Mucosa of stomach (tissue), 1 donor: ENCODE results near the gene SLC49A3.

ENCODE experiments used
- H3K27me3 ChIP-seq: one replicate; pipeline ENCODE4 v1.7.0; 2013; ENCODE audit warnings: mild to moderate bottlenecking, low read length; ENCODE audit not compliant: control insufficient read depth, insufficient read depth
- H3K36me3 ChIP-seq: one replicate; pipeline ENCODE4 v1.7.0; 2013; ENCODE audit warnings: low read length; ENCODE audit not compliant: control insufficient read depth, insufficient read depth
- H3K4me1 ChIP-seq: one replicate; pipeline ENCODE4 v1.7.0; 2013; ENCODE audit warnings: mild to moderate bottlenecking, low read length; ENCODE audit not compliant: control insufficient read depth, insufficient read depth
- H3K4me3 ChIP-seq: one replicate; pipeline ENCODE4 v1.7.0; 2013; ENCODE audit warnings: low read length
- H3K9ac ChIP-seq: one replicate; pipeline ENCODE4 v1.7.0; 2013; ENCODE audit warnings: mild to moderate bottlenecking, low read length, moderate library complexity
- H3K9me3 ChIP-seq: one replicate; pipeline ENCODE4 v1.7.0; 2013; ENCODE audit warnings: mild to moderate bottlenecking, low read length, moderate library complexity; ENCODE audit not compliant: control insufficient read depth
- donor health status: Pancreatic carcinoma.

Gene SLC49A3

DNA sequence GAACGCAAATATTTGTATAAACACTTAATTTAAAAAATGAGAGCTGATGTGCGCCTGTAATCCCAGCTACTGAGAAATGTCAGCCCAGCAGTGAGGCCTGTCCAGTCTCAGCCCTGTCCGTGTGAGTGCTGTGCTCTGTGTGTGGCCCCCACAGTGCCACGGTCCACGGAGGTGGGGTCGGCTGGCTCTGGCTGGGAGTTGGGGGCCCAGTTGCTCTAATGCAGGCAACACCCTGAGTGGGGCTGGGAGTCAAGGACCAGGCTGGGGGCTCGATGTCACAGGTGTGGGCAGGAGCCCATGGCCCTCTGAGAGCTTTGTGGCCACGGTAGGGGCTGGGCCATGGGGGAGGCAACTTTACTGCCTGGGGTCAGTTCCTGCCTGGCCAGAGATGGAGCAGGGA, 29.5 kb upstream of the SLC49A3 start:
- H3K27me3 ChIP-seq = no peaks in the 10 kb centered on the region
- H3K36me3 ChIP-seq = no peaks in the 10 kb centered on the region
- no peak overlapping the region for H3K9ac ChIP-seq
- peaks cover 14% of the 10 kb centered on the region for H3K4me1 ChIP-seq
- no peaks in the 10 kb centered on the region for H3K9me3 ChIP-seq
- no peak overlapping the region for H3K4me3 ChIP-seq

DNA sequence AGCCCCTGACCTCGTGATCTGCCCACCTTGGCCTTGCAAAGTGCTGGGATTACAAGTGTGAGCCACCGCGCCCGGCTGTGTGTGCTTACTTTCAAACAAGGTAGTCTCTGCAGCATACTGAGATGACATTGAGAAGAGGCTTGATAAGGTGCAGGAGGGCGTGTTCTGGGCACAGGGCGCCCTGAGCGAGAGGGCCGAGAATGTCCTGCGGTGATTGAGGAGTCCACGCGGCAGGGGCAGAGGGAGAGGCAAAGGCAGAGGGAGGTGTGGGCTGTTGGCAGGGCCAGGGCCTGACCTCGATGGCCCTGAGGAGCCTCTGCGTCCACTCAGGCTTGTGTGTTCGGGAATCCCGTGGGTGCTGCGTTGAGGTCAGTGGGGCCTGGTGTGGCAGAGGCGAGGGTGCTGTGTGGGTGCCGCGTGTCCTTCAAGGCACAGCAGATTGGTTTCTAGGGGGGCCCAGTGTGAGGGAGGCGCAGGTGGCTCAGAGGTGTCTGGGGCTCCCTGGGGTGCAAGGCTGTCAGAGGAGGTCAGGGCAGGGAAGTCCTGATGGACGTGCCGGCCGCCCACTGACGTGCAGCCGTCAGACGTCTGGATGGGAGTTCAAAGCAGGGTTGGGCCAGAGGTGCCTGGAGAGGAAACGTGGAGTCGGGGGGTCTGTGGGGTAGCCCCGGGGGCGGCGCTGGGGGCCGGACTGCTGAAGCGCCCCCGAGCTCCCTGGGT, 28.8 kb upstream of the SLC49A3 start:
- Histone ChIP-seq H3K36me3 (no peaks in the 10 kb centered on the region), H3K9me3 (no peaks in the 10 kb centered on the region), H3K9ac (no peak overlapping the region), H3K27me3 (no peaks in the 10 kb centered on the region), H3K4me1 (peaks cover 14% of the 10 kb centered on the region), H3K4me3 (no peak overlapping the region)

- no peak overlapping the region for H3K9ac ChIP-seq
- H3K4me1 ChIP-seq = peaks cover 4% of the 10 kb centered on the region
- no peaks in the 10 kb centered on the region for H3K36me3 ChIP-seq
- H3K9me3 ChIP-seq = no peaks in the 10 kb centered on the region
- no peaks in the 10 kb centered on the region for H3K27me3 ChIP-seq
- no peak overlapping the region for H3K4me3 ChIP-seq
These were observed 25.1 kb upstream of the SLC49A3 start for GRCh38 chr4:714087-714486.

GRCh38 chr4:712916-713632, 24.1 kb upstream of the SLC49A3 start:
- no peak overlapping the region for H3K9ac ChIP-seq

GRCh38 chr4:712093-712492, 23.1 kb upstream of the SLC49A3 start:
- no peak overlapping the region for H3K4me3 ChIP-seq
- no peaks in the 10 kb centered on the region for H3K36me3 ChIP-seq
- no peak overlapping the region for H3K9ac ChIP-seq
- no peaks in the 10 kb centered on the region for H3K9me3 ChIP-seq
- H3K27me3 ChIP-seq = no peaks in the 10 kb centered on the region
- peaks cover 13% of the 10 kb centered on the region for H3K4me1 ChIP-seq

More at GRCh38 chr4:712916-713632, 24.1 kb upstream of the SLC49A3 start:
- Histone ChIP-seq H3K36me3 (no peaks in the 10 kb centered on the region), H3K27me3 (no peaks in the 10 kb centered on the region), H3K9me3 (no peaks in the 10 kb centered on the region), H3K4me3 (no peak overlapping the region), H3K4me1 (peaks cover 10% of the 10 kb centered on the region)

- Histone ChIP-seq H3K27me3 (no peaks in the 10 kb centered on the region), H3K36me3 (no peaks in the 10 kb centered on the region), H3K4me3 (no peak overlapping the region), H3K4me1 (peaks cover 18% of the 10 kb centered on the region), H3K9me3 (no peaks in the 10 kb centered on the region), H3K9ac (no peak overlapping the region)
These were observed 22.0 kb upstream of the SLC49A3 start for GRCh38 chr4:710916-711315.

GRCh38 chr4:710116-710515, 21.2 kb upstream of the SLC49A3 start:
- Histone ChIP-seq H3K4me3 (no peak overlapping the region), H3K27me3 (no peaks in the 10 kb centered on the region), H3K36me3 (no peaks in the 10 kb centered on the region), H3K9ac (no peak overlapping the region), H3K9me3 (no peaks in the 10 kb centered on the region), H3K4me1 (peaks cover 20% of the 10 kb centered on the region)

DNA sequence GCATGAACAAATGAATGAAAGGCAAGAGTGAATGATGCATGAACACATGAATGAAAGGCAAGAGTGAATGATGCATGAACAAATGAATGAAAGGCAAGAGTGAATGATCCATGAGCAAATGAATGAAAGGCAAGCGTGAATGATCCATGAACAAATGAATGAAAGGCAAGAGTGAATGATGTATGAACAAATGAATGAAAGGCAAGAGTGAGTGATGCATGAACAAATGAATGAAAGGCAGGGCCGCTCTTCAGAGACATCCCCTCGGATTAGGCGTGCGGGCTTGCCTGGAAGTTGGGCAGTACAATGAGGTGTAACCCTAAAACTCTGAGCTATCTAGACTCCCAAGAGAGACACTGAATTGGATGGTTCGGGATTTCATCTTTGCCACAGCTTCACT, 20.4 kb upstream of the SLC49A3 start:
- H3K4me3 ChIP-seq = no peak overlapping the region
- no peaks in the 10 kb centered on the region for H3K36me3 ChIP-seq
- H3K27me3 ChIP-seq = no peaks in the 10 kb centered on the region
- no peak overlapping the region for H3K9ac ChIP-seq
- H3K9me3 ChIP-seq = no peaks in the 10 kb centered on the region
- H3K4me1 ChIP-seq = peaks cover 28% of the 10 kb centered on the region

DNA sequence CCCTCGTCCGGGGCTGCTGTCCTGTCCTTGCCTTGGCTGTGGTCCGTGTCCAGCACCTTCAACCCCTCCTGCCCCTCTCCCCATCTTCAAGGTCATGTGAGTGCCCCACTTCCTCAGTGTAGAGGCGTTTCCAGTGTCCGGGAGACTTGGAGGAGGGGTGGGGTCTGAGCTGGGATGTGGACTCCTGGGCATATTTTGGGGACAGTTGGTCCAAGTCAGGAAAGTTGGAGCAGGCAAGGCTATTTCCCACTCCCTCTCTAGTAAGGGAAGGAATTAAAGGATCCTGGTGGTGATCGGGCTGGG, 19.6 kb upstream of the SLC49A3 start:
- H3K9me3 ChIP-seq = no peaks in the 10 kb centered on the region
- no peak overlapping the region for H3K9ac ChIP-seq
- peaks cover 36% of the 10 kb centered on the region for H3K4me1 ChIP-seq
- no peaks in the 10 kb centered on the region for H3K27me3 ChIP-seq
- H3K4me3 ChIP-seq = no peak overlapping the region
- H3K36me3 ChIP-seq = no peaks in the 10 kb centered on the region

DNA sequence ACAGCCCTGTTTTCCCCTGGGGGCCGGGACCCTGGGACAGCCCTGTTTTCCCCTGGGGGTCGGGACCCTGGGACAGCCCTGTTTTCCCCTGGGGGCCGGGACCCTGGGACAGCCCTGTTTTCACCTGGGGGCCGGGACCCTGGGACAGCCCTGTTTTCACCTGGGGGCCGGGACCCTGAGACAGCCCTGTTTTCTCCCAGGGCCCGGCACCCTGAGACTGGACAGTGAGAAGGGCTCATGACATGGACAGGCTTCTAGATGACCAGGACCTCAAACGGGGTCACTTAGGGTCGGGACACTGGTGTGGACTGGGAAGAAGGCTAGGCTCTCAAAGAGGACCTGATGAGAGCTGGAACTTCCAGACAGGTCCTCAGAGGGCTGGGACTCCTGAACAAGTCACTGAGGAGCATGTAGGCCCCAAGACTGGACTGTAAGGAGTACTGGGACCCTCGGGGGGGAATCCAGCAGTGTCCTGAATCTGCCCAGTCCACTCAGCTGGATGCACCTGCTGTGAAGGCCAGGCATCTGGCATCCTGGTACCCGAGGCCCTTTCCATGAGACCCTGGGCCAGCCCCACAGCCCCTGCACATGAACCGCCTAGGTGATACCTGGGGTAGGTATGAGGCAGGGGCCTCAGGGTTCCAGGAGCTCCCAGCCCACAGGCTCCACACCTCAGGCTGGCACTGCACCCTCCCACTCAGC, 19.1 kb upstream of the SLC49A3 start:
- H3K4me3 ChIP-seq = no peak overlapping the region
- no peak overlapping the region for H3K9ac ChIP-seq
- H3K27me3 ChIP-seq = no peaks in the 10 kb centered on the region
- peaks cover 41% of the 10 kb centered on the region for H3K4me1 ChIP-seq
- H3K9me3 ChIP-seq = no peaks in the 10 kb centered on the region
- no peaks in the 10 kb centered on the region for H3K36me3 ChIP-seq

DNA sequence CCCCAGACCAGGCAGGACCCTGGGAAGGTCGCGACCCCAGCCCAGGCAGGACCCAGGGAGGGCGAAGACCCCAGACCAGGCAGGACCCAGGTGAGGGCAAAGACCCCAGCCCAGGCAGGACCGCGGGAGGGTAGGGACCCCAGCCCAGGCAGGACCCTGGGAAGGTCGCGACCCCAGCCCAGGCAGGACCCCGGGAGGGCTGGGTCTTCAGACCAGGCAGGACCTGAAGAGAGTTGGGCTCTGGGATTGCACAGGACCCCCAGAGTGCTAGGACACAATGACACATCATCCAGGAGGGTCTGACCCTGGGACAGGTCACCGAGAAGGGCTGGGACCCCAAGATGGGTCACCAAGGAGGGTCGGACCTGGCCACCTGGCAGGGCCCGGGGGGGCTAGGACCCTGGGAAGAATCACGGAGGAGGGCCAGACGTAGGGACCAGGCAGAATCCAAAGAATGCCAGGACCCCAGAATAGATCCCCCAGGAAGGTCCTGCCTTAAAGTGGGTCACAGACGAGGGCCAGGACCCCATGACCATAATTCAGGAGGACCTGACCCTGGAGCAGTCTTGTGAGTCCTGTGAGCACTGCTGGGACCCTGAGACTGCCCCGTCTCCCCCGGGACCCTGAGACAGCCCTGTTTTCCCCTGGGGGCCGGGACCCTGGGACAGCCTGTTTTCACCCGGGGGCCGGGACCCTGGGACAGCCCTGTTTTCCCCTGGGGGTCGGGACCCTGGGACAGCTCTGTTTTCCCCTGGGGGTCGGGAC, 18.1 kb upstream of the SLC49A3 start:
- Histone ChIP-seq H3K4me3 (no peak overlapping the region), H3K36me3 (no peaks in the 10 kb centered on the region), H3K9ac (peak overlapping the region; percentile 99), H3K27me3 (no peaks in the 10 kb centered on the region), H3K4me1 (peaks cover 49% of the 10 kb centered on the region), H3K9me3 (no peaks in the 10 kb centered on the region)
